HepG2 (cell line): Measurements from ENCODE around the gene PLLP. TPM values are rescaled to one million over a fixed set of nuclear protein-coding genes. Genes with fewer than 3 reads are reported as not detected.

ENCODE experiments used
- AHDC1 ChIP-seq: sonication (generic); formaldehyde crosslinking; IDR thresholded peaks from 2 replicates; pipeline ENCODE4 v1.5.1; 2020; ENCODE audit warnings: mild to moderate bottlenecking, missing genetic modification reagents, borderline replicate concordance
- FOXJ3 ChIP-seq: sonication (generic); formaldehyde crosslinking; IDR thresholded peaks from 2 replicates; pipeline ENCODE4 v1.4.0; 2020; ENCODE audit warnings: missing genetic modification reagents, mild to moderate bottlenecking, borderline replicate concordance
- HMGXB4 ChIP-seq, 2 experiments: sonication (generic) in 1 of 2; formaldehyde crosslinking in 1 of 2; IDR thresholded peaks; 2 replicates each; pipeline versions ENCODE4 v1.4.0 to v1.6.1; 2018 to 2020; ENCODE audit warnings: missing genetic modification reagents in 2 of 2, borderline replicate concordance in 1 of 2, low read depth in 1 of 2, mild to moderate bottlenecking in 1 of 2, missing biosample characterization in 1 of 2
- IKZF5 ChIP-seq: IDR thresholded peaks from 2 replicates; pipeline ENCODE4 v1.6.1; 2018; ENCODE audit warnings: missing genetic modification reagents, mild to moderate bottlenecking, missing compliant biosample characterization
- MLX ChIP-seq: IDR thresholded peaks from 2 replicates; pipeline ENCODE4 v1.6.1; 2016
- ZBTB44 ChIP-seq: sonication (generic); formaldehyde crosslinking; IDR thresholded peaks from 2 replicates; pipeline ENCODE4 v1.4.0; 2020; ENCODE audit warnings: missing genetic modification reagents
- ZMAT5 ChIP-seq: sonication (generic); formaldehyde crosslinking; IDR thresholded peaks from 2 replicates; pipeline ENCODE4 v1.5.0; 2020; ENCODE audit warnings: mild to moderate bottlenecking, low read depth, missing genetic modification reagents, borderline replicate concordance
- ZMYM4 ChIP-seq: sonication (generic); formaldehyde crosslinking; IDR thresholded peaks from 2 replicates; pipeline ENCODE4 v1.8.1; 2023; ENCODE audit warnings: mild to moderate bottlenecking, missing genetic modification reagents
- ZNF101 ChIP-seq: sonication (generic); formaldehyde crosslinking; IDR thresholded peaks from 2 replicates; pipeline ENCODE4 v1.4.0; 2020; ENCODE audit warnings: mild to moderate bottlenecking, low read depth, missing genetic modification reagents, borderline replicate concordance
- ZNF256 ChIP-seq: sonication (generic); formaldehyde crosslinking; conservative IDR thresholded peaks from 2 replicates; pipeline ENCODE4 v1.4.0; 2020; ENCODE audit warnings: missing genetic modification reagents
- ZNF331 ChIP-seq: sonication (generic); formaldehyde crosslinking; IDR thresholded peaks from 2 replicates; pipeline ENCODE4 v1.4.0; 2020; ENCODE audit warnings: missing genetic modification reagents
- ZNF33A ChIP-seq: sonication (generic); formaldehyde crosslinking; IDR thresholded peaks from 2 replicates; pipeline ENCODE4 v1.5.1; 2020; ENCODE audit warnings: missing genetic modification reagents, mild to moderate bottlenecking, moderate library complexity, borderline replicate concordance
- ZNF720 ChIP-seq: sonication (generic); formaldehyde crosslinking; IDR thresholded peaks from 2 replicates; pipeline ENCODE4 v1.4.0; 2020; ENCODE audit warnings: missing genetic modification reagents
- ZNF768 ChIP-seq: sonication (generic); formaldehyde crosslinking; IDR thresholded peaks from 2 replicates; pipeline ENCODE4 v1.4.0; 2020; ENCODE audit warnings: missing genetic modification reagents
- ZNF776 ChIP-seq: sonication (generic); formaldehyde crosslinking; IDR thresholded peaks from 2 replicates; pipeline ENCODE4 v1.4.0; 2020; ENCODE audit warnings: mild to moderate bottlenecking, missing genetic modification reagents
- polyA plus RNA-seq, 8 experiments: library from polyadenylated mRNA; depleted of rRNA in 3 of 8; stranded (reverse) in 7 of 8; unstranded in 1 of 8; fragments of >200 nt; fragmentation: Illumina TruSeq in 4 of 8; extraction: Trizol in 4 of 8; gene quantifications; 2 replicates each; pipeline versions ENCODE4 v1.2.1 to v1.2.3, GENCODE V29; 2011 to 2016; ENCODE audit warnings: low read depth in 4 of 8, missing spikeins in 1 of 8, mixed read lengths in 1 of 8; ENCODE audit not compliant: insufficient read depth in 1 of 8
- total RNA-seq, 5 experiments: library from RNA; depleted of rRNA; stranded (reverse); fragments of >200 nt; fragmentation: Illumina TruSeq; extraction: Trizol; gene quantifications; 2 replicates each; pipeline ENCODE4 v1.2.3, GENCODE V29; 2016; ENCODE audit warnings: low read depth in 1 of 5

The PLLP gene
- total and polyA plus RNA-seq, 2 of the 13 experiments (the other 11 are each of a cell fraction or from before 2014, with no cell fraction given): 60.6 to 127 TPM

GRCh38 chr16:57299719-57300386 lies 15.4 kb upstream of the PLLP start (continued):
- TF ChIP-seq ZMAT5 (CRISPR knock-in tag) (no peak), ZNF101 (CRISPR knock-in tag) (0 out of 2 replicates have a peak, but pooled peaks have one; percentile 79), HMGXB4 (CRISPR knock-in tag; IDR thresholded peaks at IDR 0.05; ENCODE audit: borderline replicate concordance in 1 of 2, low read depth in 1 of 2) (peak; percentile 96 to 99), ZNF256 (peak; percentile 77), ZNF768 (peak; percentile 61), FOXJ3 (CRISPR knock-in tag) (no peak; the same call in 1 of the 2 replicates), ZNF720 (no peak), ZNF331 (CRISPR knock-in tag) (peak; percentile 85), ZMYM4 (CRISPR knock-in tag) (peak; percentile 16; the same call in 1 of the 2 replicates), AHDC1 (CRISPR knock-in tag) (peak; percentile 78; the same call in 1 of the 2 replicates), ZNF33A (peak; percentile 96; the same call in 1 of the 2 replicates), ZBTB44 (0 out of 2 replicates have a peak, but pooled peaks have one; percentile 12), IKZF5 (no peak; the same call in 1 of the 2 replicates), MLX (CRISPR knock-in tag) (no peak; the same call in 1 of the 2 replicates), ZNF776 (CRISPR knock-in tag) (peak; percentile 11; the same call in 1 of the 2 replicates)
